Fibroblast of mammary gland (primary cell): ENCODE results near the gene GART.
"Not testable (repeated sequence)": the region's sequence is repeated elsewhere in the genome, so short reads cannot be mapped to it uniquely, and the experiment has no call there.

Source experiments
- DNase-seq: peaks from one replicate; pipeline ENCODE4 v3.0.0-alpha.2; 2010; ENCODE audit warnings: low read depth
- H3K4me3 ChIP-seq: 2 replicates; pipeline ENCODE4 v1.5.1; 2011; ENCODE audit warnings: low read depth, mild to moderate bottlenecking, low read length, moderate library complexity; ENCODE audit not compliant: control insufficient read depth
- CTCF ChIP-seq: conservative IDR thresholded peaks from 2 replicates; pipeline ENCODE4 v1.5.1; 2011; ENCODE audit warnings: low read depth, low read length, inconsistent platforms; ENCODE audit not compliant: control insufficient read depth, insufficient read depth

Gene GART

GRCh38 chr21:33514229-33514628, 27.7 kb downstream of the GART start:
- peak; percentile 37 for DNase-seq
- no peak for TF ChIP-seq CTCF
- no peak overlapping the region for H3K4me3 ChIP-seq

- no peak for TF ChIP-seq CTCF
- no peak overlapping the region for H3K4me3 ChIP-seq
- no peak for DNase-seq
These were observed 29.4 kb downstream of the GART start for GRCh38 chr21:33512481-33512880.

- DNase-seq: no peak
- no peak for TF ChIP-seq CTCF
- no peak overlapping the region for H3K4me3 ChIP-seq
These were observed 30.3 kb downstream of the GART start for GRCh38 chr21:33511639-33512038.

- no peak for TF ChIP-seq CTCF
- no peak for DNase-seq
- H3K4me3 ChIP-seq: no peak overlapping the region
These were observed 31.1 kb downstream of the GART start for GRCh38 chr21:33510826-33511225.

GRCh38 chr21:33507003-33507402, 34.9 kb downstream of the GART start:
- DNase-seq, H3K4me3 ChIP-seq: not testable (repeated sequence)

- TF ChIP-seq CTCF: no peak
- H3K4me3 ChIP-seq: no peak overlapping the region
- DNase-seq: no peak
These were observed 36.1 kb downstream of the GART start for GRCh38 chr21:33505833-33506232.

GRCh38 chr21:33496345-33496744, 45.6 kb downstream of the GART start:
- TF ChIP-seq CTCF: no peak
- DNase-seq: no peak

More at GRCh38 chr21:33496345-33496744, 45.6 kb downstream of the GART start:
- no peak overlapping the region for H3K4me3 ChIP-seq
